DMS153 (cell line): Measurements from ENCODE around the gene RNF167.
"Not testable (repeated sequence)": the region's sequence is repeated elsewhere in the genome, so short reads cannot be mapped to it uniquely, and the experiment has no call there.

Experiments used
- DNase-seq: peaks from one replicate; lab custom pipeline; 2025; lab: John Stamatoyannopoulos, UW

The RNF167 gene

GRCh38 chr17:4902540-4902939, 37.5 kb upstream of the RNF167 start:
- no peak for DNase-seq

- DNase-seq = no peak
Observed at GRCh38 chr17:4903051-4903818, 36.8 kb upstream of the RNF167 start, which contains the start of gene CHRNE. Gene CHRNE, minus strand, starts transcription at chr17:4903098. Its CDS starts 35 bp downstream, at chr17:4903063.

- not testable (repeated sequence) for DNase-seq
Observed at GRCh38 chr17:4906642-4907041, 33.4 kb upstream of the RNF167 start.

- no peak for DNase-seq
Observed at GRCh38 chr17:4908301-4908700, 31.8 kb upstream of the RNF167 start.

- peak; percentile 73 for DNase-seq
Observed at GRCh38 chr17:4908711-4909496, 31.2 kb upstream of the RNF167 start.

GRCh38 chr17:4913994-4914393, 26.1 kb upstream of the RNF167 start:
- DNase-seq = no peak

GRCh38 chr17:4914551-4914950, 25.5 kb upstream of the RNF167 start:
- DNase-seq = not testable (repeated sequence)

- no peak for DNase-seq
Observed at GRCh38 chr17:4919511-4920047, 20.5 kb upstream of the RNF167 start.

GRCh38 chr17:4920351-4921048, 19.6 kb upstream of the RNF167 start:
- no peak for DNase-seq

GRCh38 chr17:4921320-4921719, 18.7 kb upstream of the RNF167 start:
- DNase-seq = no peak

- not testable (repeated sequence) for DNase-seq
Observed at GRCh38 chr17:4926577-4927335, 13.3 kb upstream of the RNF167 start.

GRCh38 chr17:4928881-4929280, 11.2 kb upstream of the RNF167 start:
- no peak for DNase-seq

GRCh38 chr17:4931963-4932362, 8.1 kb upstream of the RNF167 start, which contains the start of gene GP1BA:
Gene GP1BA, plus strand, starts transcription at chr17:4932277. Its CDS starts 328 bp downstream, at chr17:4932605.
- no peak for DNase-seq

- no peak for DNase-seq
Observed at GRCh38 chr17:4932756-4933155, 7.3 kb upstream of the RNF167 start.

- DNase-seq = no peak
Observed at GRCh38 chr17:4933646-4934045, 6.4 kb upstream of the RNF167 start.

GRCh38 chr17:4934173-4934979, 5.7 kb upstream of the RNF167 start:
- no peak for DNase-seq

- DNase-seq = no peak
Observed at GRCh38 chr17:4935650-4936049, 4.4 kb upstream of the RNF167 start.

- no peak for DNase-seq
Observed at GRCh38 chr17:4936436-4936835, 3.6 kb upstream of the RNF167 start.

- DNase-seq = no peak
Observed at GRCh38 chr17:4937553-4937952, 2.5 kb upstream of the RNF167 start.

GRCh38 chr17:4938069-4938491, 2.0 kb upstream of the RNF167 start:
- no peak for DNase-seq
